Neural cell (in vitro differentiated cells): ENCODE data around the gene IGF2R.

ENCODE experiments used
- EP300 ChIP-seq: fragments of 450-650 bp; conservative IDR thresholded peaks from 2 replicates; pipeline ENCODE4 v1.6.1; 2014; ENCODE audit warnings: antibody characterized with exemption, mild to moderate bottlenecking, moderate library complexity; ENCODE audit not compliant: poor library complexity, severe bottlenecking
- POLR2AphosphoS5 ChIP-seq: IDR thresholded peaks from 2 replicates; pipeline ENCODE4 v1.6.1; 2012
- TF ChIP-seq, protein P1 (sequence below): fragments of 450-650 bp; IDR thresholded peaks from 2 replicates; pipeline ENCODE4 v1.5.1; 2014; ENCODE audit warnings: antibody characterized with exemption, mild to moderate bottlenecking, moderate library complexity; ENCODE audit not compliant: poor library complexity, severe bottlenecking

DNA sequence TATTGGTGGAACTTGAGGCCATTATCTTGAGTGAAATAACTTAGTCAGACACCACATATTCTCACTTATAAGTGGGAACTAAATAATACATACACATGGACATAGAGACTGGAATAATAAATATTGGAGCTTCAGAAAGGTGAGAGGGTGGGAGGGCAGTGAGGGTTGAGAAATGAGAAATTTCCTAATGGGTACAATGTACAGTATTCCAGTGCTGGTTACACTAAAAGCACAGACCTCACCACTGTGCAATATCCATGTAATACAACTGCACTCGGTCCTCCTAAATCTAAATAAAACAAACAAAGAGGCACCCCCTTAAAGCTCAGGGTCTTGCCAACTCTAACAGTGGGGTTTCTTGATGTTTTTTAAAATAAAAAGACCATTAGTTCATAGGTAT is 53.2 kb downstream of the IGF2R start:
- TF ChIP-seq POLR2AphosphoS5 (no peak), EP300 (no peak)
- TF ChIP-seq, protein P1, sequence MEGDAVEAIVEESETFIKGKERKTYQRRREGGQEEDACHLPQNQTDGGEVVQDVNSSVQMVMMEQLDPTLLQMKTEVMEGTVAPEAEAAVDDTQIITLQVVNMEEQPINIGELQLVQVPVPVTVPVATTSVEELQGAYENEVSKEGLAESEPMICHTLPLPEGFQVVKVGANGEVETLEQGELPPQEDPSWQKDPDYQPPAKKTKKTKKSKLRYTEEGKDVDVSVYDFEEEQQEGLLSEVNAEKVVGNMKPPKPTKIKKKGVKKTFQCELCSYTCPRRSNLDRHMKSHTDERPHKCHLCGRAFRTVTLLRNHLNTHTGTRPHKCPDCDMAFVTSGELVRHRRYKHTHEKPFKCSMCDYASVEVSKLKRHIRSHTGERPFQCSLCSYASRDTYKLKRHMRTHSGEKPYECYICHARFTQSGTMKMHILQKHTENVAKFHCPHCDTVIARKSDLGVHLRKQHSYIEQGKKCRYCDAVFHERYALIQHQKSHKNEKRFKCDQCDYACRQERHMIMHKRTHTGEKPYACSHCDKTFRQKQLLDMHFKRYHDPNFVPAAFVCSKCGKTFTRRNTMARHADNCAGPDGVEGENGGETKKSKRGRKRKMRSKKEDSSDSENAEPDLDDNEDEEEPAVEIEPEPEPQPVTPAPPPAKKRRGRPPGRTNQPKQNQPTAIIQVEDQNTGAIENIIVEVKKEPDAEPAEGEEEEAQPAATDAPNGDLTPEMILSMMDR: no peak
